Myocyte (in vitro differentiated cells): ENCODE measurements around the gene HCN1. TPM values are rescaled to one million over a fixed set of nuclear protein-coding genes. Genes with fewer than 3 reads are reported as not detected.

Experiments used
- DNase-seq: peaks from one replicate; pipeline ENCODE4 v3.0.0-alpha.2; 2012; ENCODE audit warnings: low read depth
- polyA plus RNA-seq: library from polyadenylated mRNA; unstranded; fragments of >200 nt; gene quantifications from one replicate; pipeline ENCODE4 v1.2.1, GENCODE V29; 2012; ENCODE audit warnings: missing spikeins
- total RNA-seq: library from RNA; depleted of rRNA; stranded (reverse); fragments of >200 nt; gene quantifications from 2 replicates; pipeline ENCODE4 v1.2.3, GENCODE V29; 2014

The HCN1 gene
- total RNA-seq = not detected in 2 replicates
- not detected for polyA plus RNA-seq

GRCh38 chr5:45696206-45696836, at the start of gene HCN1:
Gene HCN1 (minus strand): TSS chr5:45696380.
- no peak for DNase-seq

GRCh38 chr5:45741110-45741509, 44.9 kb upstream of the HCN1 start:
- DNase-seq = no peak

- DNase-seq = no peak
Observed at GRCh38 chr5:45737153-45737552, 41.0 kb upstream of the HCN1 start.

- DNase-seq = no peak
Observed at GRCh38 chr5:45725537-45725936, 29.4 kb upstream of the HCN1 start.

- DNase-seq = no peak
Observed at GRCh38 chr5:45697201-45697600, 1.0 kb upstream of the HCN1 start.

GRCh38 chr5:45695804-45696156, 400 bp downstream of the HCN1 start:
- no peak for DNase-seq

GRCh38 chr5:45694971-45695803, 993 bp downstream of the HCN1 start:
- no peak for DNase-seq

- DNase-seq = no peak
Observed at GRCh38 chr5:45694255-45694814, 1.8 kb downstream of the HCN1 start.

- no peak for DNase-seq
Observed at GRCh38 chr5:45692481-45692880, 3.7 kb downstream of the HCN1 start.

GRCh38 chr5:45691656-45692055, 4.5 kb downstream of the HCN1 start:
- no peak for DNase-seq

GRCh38 chr5:45687701-45688100, 8.5 kb downstream of the HCN1 start:
- no peak for DNase-seq

- no peak for DNase-seq
Observed at GRCh38 chr5:45686620-45687019, 9.6 kb downstream of the HCN1 start.

GRCh38 chr5:45684118-45684517, 12.1 kb downstream of the HCN1 start:
- no peak for DNase-seq

- DNase-seq = no peak
Observed at GRCh38 chr5:45680950-45681349, 15.2 kb downstream of the HCN1 start.

GRCh38 chr5:45677524-45677923, 18.7 kb downstream of the HCN1 start:
- DNase-seq = no peak

GRCh38 chr5:45672271-45672670, 23.9 kb downstream of the HCN1 start:
- DNase-seq = no peak

- DNase-seq = no peak
Observed at GRCh38 chr5:45648744-45649143, 47.4 kb downstream of the HCN1 start.

GRCh38 chr5:45643056-45643455, 53.1 kb downstream of the HCN1 start:
- peak; percentile 1 for DNase-seq

- DNase-seq = no peak
Observed at GRCh38 chr5:45642370-45642769, 53.8 kb downstream of the HCN1 start.

- DNase-seq = no peak
Observed at GRCh38 chr5:45639040-45639439, 57.1 kb downstream of the HCN1 start.

GRCh38 chr5:45627076-45627656, 69.0 kb downstream of the HCN1 start:
- DNase-seq = no peak

- DNase-seq = no peak
Observed at GRCh38 chr5:45623832-45624231, 72.3 kb downstream of the HCN1 start.
